ENCODE measurements around the gene SLC25A18.
A peak's percentile ranks its signal among the peaks of the same experiment; 100 is the strongest.
"Not testable (repeated sequence)": the region's sequence is repeated elsewhere in the genome, so short reads cannot be mapped to it uniquely, and the experiment has no call there.

The SLC25A18 gene

GRCh38 chr22:17607891-17608521 lies 44.7 kb downstream of the SLC25A18 start:
- no peak for DNase-seq (ENCODE audit: low read depth)

- no peak for DNase-seq (ENCODE audit: low read depth)
Observed at GRCh38 chr22:17612057-17612456, 48.8 kb downstream of the SLC25A18 start.

- no peak for DNase-seq (ENCODE audit: low read depth)
Observed at GRCh38 chr22:17613280-17613679, 50.0 kb downstream of the SLC25A18 start.

GRCh38 chr22:17627961-17628405 lies 64.7 kb downstream of the SLC25A18 start:
- DNase-seq (ENCODE audit: low read depth) = no peak

DNA sequence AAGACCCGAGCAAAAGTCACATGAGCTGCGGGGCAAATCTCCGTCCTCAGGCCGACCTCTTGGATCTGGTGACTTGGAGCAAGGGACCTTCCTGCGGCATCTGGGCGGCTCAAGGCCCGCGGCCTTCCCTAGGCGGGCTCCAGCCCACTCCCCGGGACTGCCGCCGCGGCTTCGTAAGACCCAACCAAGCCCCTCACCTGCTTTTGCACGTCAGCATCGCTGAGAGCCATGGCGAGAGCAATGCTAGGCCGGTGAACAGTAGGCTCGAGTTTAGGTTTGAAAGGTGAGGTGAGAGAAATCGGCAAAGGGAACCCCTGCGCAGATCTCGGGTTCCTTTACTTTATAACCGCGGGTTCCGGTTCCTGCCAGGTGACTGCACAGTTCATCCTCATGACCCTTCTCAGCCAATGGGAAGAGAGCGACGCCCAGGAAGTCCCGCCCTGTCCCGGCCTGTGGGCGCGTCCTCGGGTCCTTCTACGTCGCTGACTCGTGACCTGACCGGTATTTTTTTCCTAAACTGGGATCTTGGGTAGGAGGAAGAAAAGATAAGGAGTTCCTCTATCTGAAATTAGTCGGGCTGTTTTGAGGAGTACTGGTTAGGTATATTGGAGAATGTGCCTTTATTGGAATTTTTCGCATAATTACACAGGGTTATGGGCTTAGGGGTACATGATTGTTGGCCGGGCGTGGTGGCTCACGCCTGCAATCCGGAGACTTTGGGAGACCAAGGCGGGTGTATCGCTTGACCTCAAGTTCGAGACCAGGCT lies 65.3 kb downstream of the SLC25A18 start, which contains the start of gene ATP6V1E1:
Gene ATP6V1E1 (minus strand): TSS at position 344 of the 767 bp plus-strand sequence. CDS start 114 bp downstream, at position 230.
- DNase-seq (ENCODE audit: low read depth) = peak; percentile 91

- DNase-seq (ENCODE audit: low read depth) = no peak
Observed at GRCh38 chr22:17629173-17629489, 65.8 kb downstream of the SLC25A18 start.

- no peak for DNase-seq (ENCODE audit: low read depth)
Observed at GRCh38 chr22:17629641-17630040, 66.3 kb downstream of the SLC25A18 start.

DNA sequence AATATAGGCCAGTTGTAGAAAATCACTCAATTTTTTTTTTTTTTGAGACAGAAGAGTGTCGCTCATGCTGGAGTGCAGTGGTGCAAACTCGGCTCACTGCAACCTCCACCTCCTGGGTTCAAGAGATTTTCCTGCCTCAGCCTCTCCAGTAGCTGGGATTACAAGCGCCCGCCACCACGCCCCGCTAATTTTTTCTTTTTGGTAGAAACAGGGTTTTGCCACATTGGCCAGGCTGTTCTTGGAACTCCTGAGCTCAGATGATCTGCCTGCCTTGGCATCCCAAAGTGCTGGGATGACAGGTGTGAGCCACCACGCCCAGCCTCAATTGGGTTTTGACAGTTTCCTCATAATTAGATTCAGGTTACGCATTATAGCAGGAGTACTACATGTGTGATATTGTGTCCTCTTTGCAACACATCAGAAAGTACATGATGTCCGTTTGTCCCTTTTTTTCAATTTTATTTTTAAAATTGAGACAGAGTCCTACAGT lies 67.8 kb downstream of the SLC25A18 start:
- no peak for DNase-seq (ENCODE audit: low read depth)

DNA sequence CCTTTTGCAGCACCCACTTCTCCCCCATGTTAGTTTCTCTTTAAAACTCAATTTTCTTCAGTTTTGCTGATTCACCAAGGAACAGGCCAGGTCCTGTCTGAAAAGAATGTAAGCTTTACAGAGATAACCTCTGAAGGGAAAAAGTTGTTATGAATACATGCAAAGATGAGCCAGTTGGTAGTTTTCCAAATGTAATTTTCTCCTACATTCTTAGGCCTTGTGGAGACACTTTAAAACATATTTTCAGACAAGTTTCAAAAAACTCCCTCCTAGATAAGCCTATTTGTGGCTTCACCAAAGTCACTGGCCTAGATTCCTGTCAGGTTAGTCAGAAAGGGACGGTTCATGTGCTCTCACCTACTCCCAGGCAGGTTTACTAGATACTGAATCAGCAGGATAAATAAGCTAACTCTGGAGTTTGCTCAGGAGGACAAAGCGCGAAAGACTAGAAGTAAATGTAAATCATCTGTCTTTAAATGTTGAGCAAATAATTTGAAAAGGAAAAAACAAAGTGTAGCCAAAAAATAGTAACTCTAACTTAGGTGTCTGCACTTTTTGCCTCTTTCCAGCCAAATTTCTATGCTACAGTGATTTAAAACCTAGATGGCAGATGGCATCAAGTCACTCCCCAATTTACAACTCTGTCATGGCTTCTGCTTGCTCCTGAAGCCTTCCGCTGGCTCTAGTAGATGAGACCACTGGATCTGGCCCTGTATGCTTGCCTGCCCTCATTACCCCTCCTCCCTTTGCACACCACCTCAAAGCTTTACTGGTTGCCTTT lies 70.1 kb downstream of the SLC25A18 start:
- DNase-seq (ENCODE audit: low read depth) = no peak

DNA sequence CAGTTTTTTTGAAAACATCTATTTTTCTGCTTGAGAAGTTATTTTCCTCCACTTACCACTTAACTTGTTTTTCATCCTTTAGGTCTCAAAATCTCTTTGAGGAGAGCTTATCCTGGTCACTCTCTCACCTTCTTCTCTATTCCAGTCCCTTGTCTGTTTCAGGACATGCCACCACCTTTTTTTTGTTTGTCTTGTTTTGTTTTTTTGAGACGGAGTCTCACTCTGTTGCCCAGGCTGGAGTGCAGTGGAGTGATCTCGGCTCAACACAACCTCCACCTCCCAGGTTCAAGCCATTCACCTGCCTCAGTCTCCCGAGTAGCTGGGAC lies 70.7 kb downstream of the SLC25A18 start:
- no peak for DNase-seq (ENCODE audit: low read depth)

GRCh38 chr22:17634696-17635095 lies 71.4 kb downstream of the SLC25A18 start:
- no peak for DNase-seq (ENCODE audit: low read depth)

GRCh38 chr22:17636850-17637249 lies 73.6 kb downstream of the SLC25A18 start:
- not testable (repeated sequence) for DNase-seq (ENCODE audit: low read depth)

GRCh38 chr22:17637490-17638181 lies 74.3 kb downstream of the SLC25A18 start:
- no peak for DNase-seq (ENCODE audit: low read depth)

DNA sequence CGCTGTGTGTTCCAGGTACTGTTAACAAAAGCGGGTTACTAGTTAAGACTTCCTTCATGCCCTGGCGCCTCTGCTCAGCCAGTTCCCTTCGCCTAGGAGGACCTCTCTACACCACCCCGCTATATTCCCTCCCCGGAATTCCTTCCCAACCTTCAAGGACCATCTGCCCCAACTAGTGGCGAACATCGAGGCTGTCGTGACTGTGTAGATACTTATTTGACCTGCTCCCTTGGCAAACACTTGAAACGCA lies 74.8 kb downstream of the SLC25A18 start:
- no peak for DNase-seq (ENCODE audit: low read depth)

DNA sequence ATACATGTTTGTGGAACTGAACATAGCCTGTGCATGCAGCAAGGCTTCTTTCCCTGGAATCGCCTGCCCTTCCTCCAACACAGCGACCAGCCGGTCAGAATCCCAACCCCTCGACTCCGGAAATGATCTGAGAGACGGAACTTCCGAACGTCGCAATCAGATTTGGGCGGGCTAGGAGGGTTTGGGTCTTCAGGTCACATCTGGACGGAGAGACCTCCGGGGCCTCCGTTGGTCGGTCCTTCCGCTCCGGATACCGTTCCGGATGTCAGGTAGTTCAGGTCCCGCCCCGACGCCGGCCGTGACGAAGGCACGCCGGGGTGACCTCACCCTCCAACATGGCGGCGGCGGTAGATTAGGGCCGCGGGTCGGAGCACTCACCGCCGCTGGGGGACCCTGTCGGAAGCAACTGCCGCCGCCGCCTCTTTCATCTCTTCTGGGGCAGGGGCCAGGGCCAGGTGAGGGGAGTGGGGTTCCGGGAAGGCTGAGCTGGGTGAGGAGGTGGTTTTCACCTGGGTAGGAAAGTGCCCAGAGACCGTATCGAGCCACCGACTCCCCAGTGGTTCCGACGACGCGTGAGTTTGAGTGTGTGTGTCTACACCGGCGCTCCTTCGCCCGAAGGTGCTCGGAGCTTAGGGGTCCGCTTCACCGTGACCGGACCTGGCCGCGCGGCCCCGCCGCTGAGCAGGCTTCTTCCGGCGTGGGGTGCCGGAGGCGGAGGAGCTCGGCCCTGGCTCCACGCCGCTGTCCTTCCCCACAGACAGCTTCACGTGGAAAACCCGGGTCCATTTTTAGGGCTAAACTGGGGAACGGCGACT lies 75.3 kb downstream of the SLC25A18 start, which contains the start of gene BCL2L13:
Gene BCL2L13 (plus strand): TSS at position 326 of the 815 bp plus-strand sequence. CDS start 16,955 bp downstream, outside the sequence.
- DNase-seq (ENCODE audit: low read depth) = peak; percentile 87

DNA sequence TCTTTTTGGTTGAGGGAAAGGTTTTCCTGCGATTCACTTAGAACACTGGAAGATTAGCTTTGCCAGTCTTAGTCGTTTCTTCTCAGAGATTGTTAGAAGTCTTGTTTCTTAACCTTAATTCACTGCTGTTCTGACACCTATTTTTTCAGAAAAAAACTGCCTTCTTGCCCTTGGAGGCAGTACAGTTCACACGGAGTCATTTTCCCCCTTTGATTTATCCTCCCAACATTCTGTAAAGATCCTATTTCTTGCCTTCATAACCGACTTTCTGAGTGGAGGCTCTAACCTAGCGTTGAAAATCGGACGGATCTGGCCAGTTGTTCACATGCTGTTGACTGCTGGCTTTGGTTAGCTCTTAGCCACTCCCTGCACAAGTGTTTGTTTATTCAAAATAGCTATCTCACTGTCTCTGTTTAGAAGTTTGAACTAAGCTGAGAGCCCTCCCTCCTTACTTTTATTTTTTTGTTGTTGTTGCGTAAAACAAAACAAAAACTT lies 76.0 kb downstream of the SLC25A18 start:
- DNase-seq (ENCODE audit: low read depth) = no peak
